GM12872 (cell line): ENCODE measurements around the gene FBXO42.

ENCODE experiments used
- CTCF ChIP-seq: IDR thresholded peaks from 3 replicates; pipeline ENCODE4 v1.5.1; 2011; ENCODE audit warnings: low read depth, mild to moderate bottlenecking, low read length, moderate library complexity; ENCODE audit not compliant: insufficient read depth

Gene FBXO42

GRCh38 chr1:16334655-16335340, 17.5 kb downstream of the FBXO42 start:
- no peak for TF ChIP-seq CTCF

DNA sequence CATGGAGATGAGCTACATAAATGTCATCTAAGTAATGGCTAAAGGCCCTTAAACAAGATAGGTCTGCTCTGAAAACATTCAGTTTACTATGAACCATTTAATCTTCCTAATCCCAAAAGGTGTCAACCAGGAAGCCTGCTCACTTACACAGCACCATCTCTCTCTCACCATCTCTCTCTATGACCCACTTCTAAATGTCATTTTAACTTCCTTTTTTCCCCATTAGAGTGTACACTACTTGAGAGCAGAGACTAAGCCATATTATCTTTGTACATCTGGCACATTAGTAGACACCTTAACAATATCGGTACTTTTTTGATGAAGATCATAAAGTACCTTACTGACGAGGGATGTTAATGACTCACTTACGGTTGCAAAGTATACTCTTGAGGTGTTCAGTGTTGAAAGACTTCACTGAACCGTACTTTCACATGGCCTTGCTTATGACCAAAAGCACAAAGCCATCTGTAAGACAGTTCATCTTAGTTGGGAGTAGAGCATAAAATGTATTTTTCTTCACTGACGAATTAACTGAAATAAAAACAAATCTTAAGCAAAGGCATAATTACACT, 25.4 kb downstream of the FBXO42 start:
- TF ChIP-seq CTCF = no peak

- TF ChIP-seq CTCF = no peak
Observed at GRCh38 chr1:16324456-16324890, 27.8 kb downstream of the FBXO42 start.

DNA sequence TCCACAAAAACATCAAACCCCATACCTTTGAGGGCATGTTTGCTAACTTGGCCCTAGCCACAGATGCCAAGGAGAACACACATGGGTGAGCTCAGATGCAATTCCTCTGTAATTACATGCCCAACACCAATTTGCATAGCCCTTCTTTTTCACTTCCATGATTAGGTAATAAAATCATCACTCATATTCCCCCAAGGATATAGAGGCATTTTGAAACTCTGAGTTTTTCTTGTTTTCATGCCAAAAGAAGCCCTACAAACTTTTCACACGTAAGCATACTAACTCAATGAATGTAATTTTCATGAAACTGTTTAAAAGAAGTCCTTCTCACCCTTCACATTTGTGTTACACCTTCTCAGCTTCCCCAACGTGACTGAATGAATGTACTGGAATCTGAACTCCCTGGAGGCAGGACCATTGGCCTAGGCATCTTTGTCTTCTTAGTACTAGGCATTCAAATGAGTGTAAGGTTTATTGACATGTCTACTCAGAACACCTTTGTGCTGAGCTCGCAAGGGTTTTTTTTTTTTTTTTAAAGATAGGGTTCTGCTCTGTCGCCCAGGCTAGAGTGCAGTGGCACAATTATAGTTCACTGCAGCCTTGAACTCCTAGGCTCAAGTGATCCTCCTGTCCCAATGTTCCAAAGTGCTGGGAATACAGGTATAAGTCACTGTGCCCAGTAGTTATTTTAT, 31.0 kb downstream of the FBXO42 start:
- no peak for TF ChIP-seq CTCF

DNA sequence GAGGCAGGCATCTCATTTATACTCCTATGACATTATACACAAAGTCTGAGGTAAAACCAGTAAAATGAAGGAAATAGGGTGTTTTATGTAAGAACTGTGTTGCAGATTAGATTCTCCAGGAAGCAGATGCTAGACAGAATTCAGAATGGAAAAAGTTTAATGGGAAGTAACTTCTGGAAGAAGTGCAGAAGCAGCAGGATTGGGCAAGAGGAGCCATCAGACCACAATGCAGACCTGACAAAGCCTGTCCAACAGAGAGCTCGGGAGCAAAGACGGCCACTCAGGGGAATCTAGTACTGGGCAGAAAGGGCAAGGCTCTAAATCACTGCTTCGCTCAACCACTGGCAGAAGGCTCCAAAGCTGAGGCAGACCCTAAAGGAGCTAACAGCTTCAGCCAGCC, 33.7 kb downstream of the FBXO42 start:
- no peak for TF ChIP-seq CTCF

- TF ChIP-seq CTCF = no peak
Observed at GRCh38 chr1:16315437-16315836, 36.8 kb downstream of the FBXO42 start.

DNA sequence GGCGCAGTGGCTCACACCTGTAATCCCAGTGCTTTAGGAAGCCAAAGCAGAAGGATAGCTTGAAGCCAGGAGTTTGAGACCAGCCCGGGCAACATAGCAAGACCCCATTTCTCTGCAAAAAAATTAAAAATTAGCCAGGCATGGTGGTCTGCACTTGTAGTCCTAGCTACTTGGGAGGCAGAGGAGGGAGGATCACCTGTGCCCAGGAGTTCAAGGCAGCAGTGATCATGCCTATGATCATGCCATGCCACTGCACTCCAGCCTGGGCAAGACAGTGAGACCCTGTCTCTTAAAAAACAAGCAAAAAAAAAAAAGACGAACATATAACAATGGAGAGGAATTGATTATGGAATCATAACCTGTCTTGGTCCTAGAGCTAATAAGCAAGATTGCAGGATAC, 45.1 kb downstream of the FBXO42 start:
- no peak for TF ChIP-seq CTCF
